Liver (tissue), 9 donors: ENCODE data around the gene BTG2. TPM values are rescaled to one million over a fixed set of nuclear protein-coding genes. Genes with fewer than 3 reads are reported as not detected.

ENCODE experiments used
- DNase-seq: peaks from one replicate; pipeline ENCODE4 v3.0.0-alpha.2; 2017; ENCODE audit warnings: low spot score
- H3K27ac ChIP-seq, 2 donors: one replicate each; pipeline ENCODE4 v1.7.0; 2013; ENCODE audit warnings: inconsistent platforms in 2 of 2, low read length in 2 of 2, control low read depth in 1 of 2, low read depth in 1 of 2, mild to moderate bottlenecking in 1 of 2
- H3K27me3 ChIP-seq, 4 donors: one replicate each; pipeline versions ENCODE4 v1.6.1 to v1.7.0; 2013; ENCODE audit warnings: low read length in 3 of 4, inconsistent platforms in 1 of 4, mild to moderate bottlenecking in 1 of 4, moderate library complexity in 1 of 4; ENCODE audit not compliant: control insufficient read depth in 4 of 4, insufficient read depth in 4 of 4
- H3K36me3 ChIP-seq, 4 donors: one replicate each; pipeline versions ENCODE4 v1.6.1 to v1.7.0; 2013; ENCODE audit warnings: low read length in 3 of 4, mild to moderate bottlenecking in 3 of 4, low read depth in 1 of 4, moderate library complexity in 1 of 4; ENCODE audit not compliant: control insufficient read depth in 4 of 4, insufficient read depth in 3 of 4
- H3K4me1 ChIP-seq, 4 donors: one replicate each; pipeline versions ENCODE4 v1.6.1 to v1.7.0; 2013; ENCODE audit warnings: low read length in 3 of 4, mild to moderate bottlenecking in 3 of 4, moderate library complexity in 1 of 4; ENCODE audit not compliant: control insufficient read depth in 4 of 4, insufficient read depth in 4 of 4
- H3K4me3 ChIP-seq, 3 donors: one replicate each; pipeline versions ENCODE4 v1.6.1 to v1.7.0; 2013; ENCODE audit warnings: low read length in 3 of 3, control low read depth in 1 of 3, low read depth in 1 of 3, mild to moderate bottlenecking in 1 of 3
- H3K9ac ChIP-seq, 2 donors: one replicate each; pipeline ENCODE4 v1.7.0; 2013; ENCODE audit warnings: low read length in 2 of 2, mild to moderate bottlenecking in 2 of 2, moderate library complexity in 2 of 2, control low read depth in 1 of 2, low read depth in 1 of 2
- H3K9me3 ChIP-seq, 4 donors: one replicate each; pipeline versions ENCODE4 v1.6.1 to v1.7.0; 2013; ENCODE audit warnings: low read length in 3 of 4; ENCODE audit not compliant: control insufficient read depth in 4 of 4
- EGR1 ChIP-seq, 2 donors: IDR thresholded peaks; 2 replicates each; pipeline ENCODE4 v1.6.1; 2016 to 2018; ENCODE audit warnings: antibody characterized with exemption in 2 of 2, low read depth in 2 of 2
- FOXA1 ChIP-seq: IDR thresholded peaks from 2 replicates; pipeline ENCODE4 v1.6.1; 2016; ENCODE audit warnings: antibody characterized with exemption
- FOXA2 ChIP-seq: IDR thresholded peaks from 2 replicates; pipeline ENCODE4 v1.6.1; 2016; ENCODE audit warnings: antibody characterized with exemption
- GABPA ChIP-seq, 2 donors: IDR thresholded peaks in 1 of 2; conservative IDR thresholded peaks in 1 of 2; 2 replicates each; pipeline ENCODE4 v1.6.1; 2016; ENCODE audit warnings: antibody characterized with exemption in 2 of 2, mild to moderate bottlenecking in 1 of 2, moderate library complexity in 1 of 2
- HNF4A ChIP-seq, 2 donors: conservative IDR thresholded peaks; 2 replicates each; pipeline ENCODE4 v1.6.1; 2016; ENCODE audit warnings: antibody characterized with exemption in 2 of 2, mild to moderate bottlenecking in 2 of 2
- HNF4G ChIP-seq: IDR thresholded peaks from 2 replicates; pipeline ENCODE4 v1.6.1; 2016; ENCODE audit warnings: antibody characterized with exemption
- JUND ChIP-seq, 2 donors: IDR thresholded peaks; 2 replicates each; pipeline ENCODE4 v1.6.1; 2016; ENCODE audit warnings: antibody characterized with exemption in 2 of 2
- NR2F2 ChIP-seq: IDR thresholded peaks from 2 replicates; pipeline ENCODE4 v1.6.1; 2016; ENCODE audit warnings: antibody characterized with exemption
- RXRA ChIP-seq, 2 donors: IDR thresholded peaks; 2 replicates each; pipeline ENCODE4 v1.6.1; 2017 to 2018; ENCODE audit warnings: antibody characterized with exemption in 2 of 2, mild to moderate bottlenecking in 1 of 2
- SP1 ChIP-seq: IDR thresholded peaks from 2 replicates; pipeline ENCODE4 v1.6.1; 2018; ENCODE audit warnings: antibody characterized with exemption, mild to moderate bottlenecking
- TAF1 ChIP-seq: conservative IDR thresholded peaks from 2 replicates; pipeline ENCODE4 v1.6.1; 2016; ENCODE audit warnings: antibody characterized with exemption, mild to moderate bottlenecking
- YY1 ChIP-seq: IDR thresholded peaks from 2 replicates; pipeline ENCODE4 v1.6.1; 2016; ENCODE audit warnings: antibody characterized with exemption, mild to moderate bottlenecking
- WGBS: extraction: QIAGEN DNeasy Blood & Tissue Kit; methylation state at CpG from one replicate; pipeline ENCODE4 v1.1.7; 2013; 5-methylcytosine and 5-hydroxymethylcytosine counted together
- polyA plus RNA-seq, 2 donors: library from polyadenylated mRNA; stranded (reverse) in 1 of 2; unstranded in 1 of 2; fragments of 200-250 nt in 1 of 2; fragments of >200 nt in 1 of 2; fragmentation: Nextera tagmentation in 1 of 2; extraction: Ambion mirVana in 1 of 2; gene quantifications; one replicate each; pipeline versions ENCODE4 v1.2.1 to v1.2.3, GENCODE V29; 2013 to 2015
- total RNA-seq, 2 donors: library from RNA; depleted of rRNA; stranded (reverse); fragments of >200 nt; gene quantifications; one replicate each; pipeline ENCODE4 v1.2.3, GENCODE V29; 2014
- TF ChIP-seq, protein P1 (sequence below): IDR thresholded peaks from 2 replicates; pipeline ENCODE4 v1.6.1; 2016; ENCODE audit warnings: antibody characterized with exemption, mild to moderate bottlenecking
- TF ChIP-seq, protein P2 (sequence below): fragments of 150-350 bp; IDR thresholded peaks from 2 replicates; pipeline ENCODE4 v1.5.1; 2017; ENCODE audit warnings: improper control_type of control experiment, low read depth, low read length; ENCODE audit not compliant: missing input control
- TF ChIP-seq, protein P3 (sequence below): IDR thresholded peaks from 2 replicates; pipeline ENCODE4 v1.6.1; 2016; ENCODE audit warnings: antibody characterized with exemption
- TF ChIP-seq, protein P4 (sequence below): IDR thresholded peaks from 2 replicates; pipeline ENCODE4 v1.6.1; 2016; ENCODE audit warnings: antibody characterized with exemption
- donor health status: healthy.
- donor health status: healthy.
- donor health status: healthy.
- donor health status: healthy.
- donor health status: healthy.

BTG2 gene
- total and polyA plus RNA-seq, 4 donors, result 3.8 to 52.5 (median 4.8) TPM

DNA sequence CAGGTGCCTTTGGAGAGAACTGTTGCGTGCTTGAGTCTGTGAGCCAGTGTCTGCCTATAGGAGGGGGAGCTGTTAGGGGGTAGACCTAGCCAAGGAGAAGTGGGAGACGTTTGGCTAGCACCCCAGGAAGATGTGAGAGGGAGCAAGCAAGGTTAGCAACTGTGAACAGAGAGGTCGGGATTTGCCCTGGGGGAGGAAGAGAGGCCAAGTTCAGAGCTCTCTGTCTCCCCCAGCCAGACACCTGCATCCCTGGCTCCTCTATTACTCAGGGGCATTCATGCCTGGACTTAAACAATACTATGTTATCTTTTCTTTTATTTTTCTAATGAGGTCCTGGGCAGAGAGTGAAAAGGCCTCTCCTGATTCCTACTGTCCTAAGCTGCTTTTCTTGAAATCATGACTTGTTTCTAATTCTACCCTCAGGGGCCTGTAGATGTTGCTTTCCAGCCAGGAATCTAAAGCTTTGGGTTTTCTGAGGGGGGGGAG is 2.4 kb downstream of the BTG2 start:
- H3K27ac ChIP-seq, result no peak overlapping the region
- no peaks in the 10 kb centered on the region for H3K27me3 ChIP-seq
- 71% methylated on average over 3 of the region's 3 CpGs for WGBS
- DNase-seq, result peak; percentile 34
- peak overlapping the region in 1 of 3 donors; percentile 5 for H3K4me3 ChIP-seq
- peaks cover 0 to 11% (median 3%) of the 10 kb centered on the region in 4 donors for H3K4me1 ChIP-seq
- TF ChIP-seq, protein P1, sequence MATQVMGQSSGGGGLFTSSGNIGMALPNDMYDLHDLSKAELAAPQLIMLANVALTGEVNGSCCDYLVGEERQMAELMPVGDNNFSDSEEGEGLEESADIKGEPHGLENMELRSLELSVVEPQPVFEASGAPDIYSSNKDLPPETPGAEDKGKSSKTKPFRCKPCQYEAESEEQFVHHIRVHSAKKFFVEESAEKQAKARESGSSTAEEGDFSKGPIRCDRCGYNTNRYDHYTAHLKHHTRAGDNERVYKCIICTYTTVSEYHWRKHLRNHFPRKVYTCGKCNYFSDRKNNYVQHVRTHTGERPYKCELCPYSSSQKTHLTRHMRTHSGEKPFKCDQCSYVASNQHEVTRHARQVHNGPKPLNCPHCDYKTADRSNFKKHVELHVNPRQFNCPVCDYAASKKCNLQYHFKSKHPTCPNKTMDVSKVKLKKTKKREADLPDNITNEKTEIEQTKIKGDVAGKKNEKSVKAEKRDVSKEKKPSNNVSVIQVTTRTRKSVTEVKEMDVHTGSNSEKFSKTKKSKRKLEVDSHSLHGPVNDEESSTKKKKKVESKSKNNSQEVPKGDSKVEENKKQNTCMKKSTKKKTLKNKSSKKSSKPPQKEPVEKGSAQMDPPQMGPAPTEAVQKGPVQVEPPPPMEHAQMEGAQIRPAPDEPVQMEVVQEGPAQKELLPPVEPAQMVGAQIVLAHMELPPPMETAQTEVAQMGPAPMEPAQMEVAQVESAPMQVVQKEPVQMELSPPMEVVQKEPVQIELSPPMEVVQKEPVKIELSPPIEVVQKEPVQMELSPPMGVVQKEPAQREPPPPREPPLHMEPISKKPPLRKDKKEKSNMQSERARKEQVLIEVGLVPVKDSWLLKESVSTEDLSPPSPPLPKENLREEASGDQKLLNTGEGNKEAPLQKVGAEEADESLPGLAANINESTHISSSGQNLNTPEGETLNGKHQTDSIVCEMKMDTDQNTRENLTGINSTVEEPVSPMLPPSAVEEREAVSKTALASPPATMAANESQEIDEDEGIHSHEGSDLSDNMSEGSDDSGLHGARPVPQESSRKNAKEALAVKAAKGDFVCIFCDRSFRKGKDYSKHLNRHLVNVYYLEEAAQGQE, result no peak
- TF ChIP-seq RXRA (IDR thresholded peaks at IDR 0.05), result no peak
- no peak for TF ChIP-seq NR2F2
- no peak for TF ChIP-seq SP1
- no peak for TF ChIP-seq JUND (IDR thresholded peaks at IDR 0.05)
- TF ChIP-seq, protein P2, sequence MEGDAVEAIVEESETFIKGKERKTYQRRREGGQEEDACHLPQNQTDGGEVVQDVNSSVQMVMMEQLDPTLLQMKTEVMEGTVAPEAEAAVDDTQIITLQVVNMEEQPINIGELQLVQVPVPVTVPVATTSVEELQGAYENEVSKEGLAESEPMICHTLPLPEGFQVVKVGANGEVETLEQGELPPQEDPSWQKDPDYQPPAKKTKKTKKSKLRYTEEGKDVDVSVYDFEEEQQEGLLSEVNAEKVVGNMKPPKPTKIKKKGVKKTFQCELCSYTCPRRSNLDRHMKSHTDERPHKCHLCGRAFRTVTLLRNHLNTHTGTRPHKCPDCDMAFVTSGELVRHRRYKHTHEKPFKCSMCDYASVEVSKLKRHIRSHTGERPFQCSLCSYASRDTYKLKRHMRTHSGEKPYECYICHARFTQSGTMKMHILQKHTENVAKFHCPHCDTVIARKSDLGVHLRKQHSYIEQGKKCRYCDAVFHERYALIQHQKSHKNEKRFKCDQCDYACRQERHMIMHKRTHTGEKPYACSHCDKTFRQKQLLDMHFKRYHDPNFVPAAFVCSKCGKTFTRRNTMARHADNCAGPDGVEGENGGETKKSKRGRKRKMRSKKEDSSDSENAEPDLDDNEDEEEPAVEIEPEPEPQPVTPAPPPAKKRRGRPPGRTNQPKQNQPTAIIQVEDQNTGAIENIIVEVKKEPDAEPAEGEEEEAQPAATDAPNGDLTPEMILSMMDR, result no peak
- no peak for TF ChIP-seq GABPA (IDR thresholded peaks at IDR 0.05 in 1 of 2, conservative IDR thresholded peaks at IDR 0.05 in 1 of 2)
- no peak for TF ChIP-seq FOXA1
- TF ChIP-seq, protein P3, sequence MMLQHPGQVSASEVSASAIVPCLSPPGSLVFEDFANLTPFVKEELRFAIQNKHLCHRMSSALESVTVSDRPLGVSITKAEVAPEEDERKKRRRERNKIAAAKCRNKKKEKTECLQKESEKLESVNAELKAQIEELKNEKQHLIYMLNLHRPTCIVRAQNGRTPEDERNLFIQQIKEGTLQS, result no peak
- no peak for TF ChIP-seq EGR1 (IDR thresholded peaks at IDR 0.05; ENCODE audit: low read depth in 2 of 2)
- no peak for TF ChIP-seq FOXA2
- no peaks in the 10 kb centered on the region for H3K36me3 ChIP-seq
- H3K9me3 ChIP-seq, result no peaks in the 10 kb centered on the region
- H3K9ac ChIP-seq, result peak overlapping the region; percentile 6 to 33

DNA sequence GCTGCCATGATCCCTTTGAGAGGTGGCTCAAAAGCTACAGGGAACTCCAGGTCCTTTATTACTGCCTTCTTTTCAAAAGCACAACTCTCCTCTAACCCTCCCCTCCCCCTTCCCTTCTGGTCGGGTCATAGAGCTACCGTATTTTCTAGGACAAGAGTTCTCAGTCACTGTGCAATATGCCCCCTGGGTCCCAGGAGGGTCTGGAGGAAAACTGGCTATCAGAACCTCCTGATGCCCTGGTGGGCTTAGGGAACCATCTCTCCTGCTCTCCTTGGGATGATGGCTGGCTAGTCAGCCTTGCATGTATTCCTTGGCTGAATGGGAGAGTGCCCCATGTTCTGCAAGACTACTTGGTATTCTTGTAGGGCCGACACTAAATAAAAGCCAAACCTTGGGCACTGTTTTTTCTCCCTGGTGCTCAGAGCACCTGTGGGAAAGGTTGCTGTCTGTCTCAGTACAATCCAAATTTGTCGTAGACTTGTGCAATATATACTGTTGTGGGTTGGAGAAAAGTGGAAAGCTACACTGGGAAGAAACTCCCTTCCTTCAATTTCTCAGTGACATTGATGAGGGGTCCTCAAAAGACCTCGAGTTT is 3.1 kb downstream of the BTG2 start:
- peak; percentile 35 for DNase-seq
- Histone ChIP-seq H3K36me3 (no peaks in the 10 kb centered on the region), H3K27me3 (no peaks in the 10 kb centered on the region), H3K4me1 (peaks cover 0 to 11% (median 3%) of the 10 kb centered on the region in 4 donors), H3K4me3 (no peak overlapping the region), H3K9ac (peak overlapping the region in 1 of 2 donors; percentile 6), H3K9me3 (no peaks in the 10 kb centered on the region), H3K27ac (no peak overlapping the region)
- 73% methylated on average over 5 of the region's 5 CpGs for WGBS
- TF ChIP-seq GABPA (IDR thresholded peaks at IDR 0.05 in 1 of 2, conservative IDR thresholded peaks at IDR 0.05 in 1 of 2), result no peak
- TF ChIP-seq, protein P1, result no peak
- TF ChIP-seq FOXA1, result no peak
- no peak for TF ChIP-seq HNF4G
- TF ChIP-seq EGR1 (IDR thresholded peaks at IDR 0.05; ENCODE audit: low read depth in 2 of 2), result no peak
- TF ChIP-seq, protein P3, result no peak
- no peak for TF ChIP-seq YY1
- TF ChIP-seq, protein P2, result no peak
- TF ChIP-seq JUND (IDR thresholded peaks at IDR 0.05), result no peak
- TF ChIP-seq, protein P4, sequence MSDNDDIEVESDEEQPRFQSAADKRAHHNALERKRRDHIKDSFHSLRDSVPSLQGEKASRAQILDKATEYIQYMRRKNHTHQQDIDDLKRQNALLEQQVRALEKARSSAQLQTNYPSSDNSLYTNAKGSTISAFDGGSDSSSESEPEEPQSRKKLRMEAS, result no peak
- TF ChIP-seq HNF4A (conservative IDR thresholded peaks at IDR 0.05), result no peak
- TF ChIP-seq NR2F2, result no peak
- TF ChIP-seq TAF1, result no peak
